Measurements from ENCODE around the gene BDKRB2.

- TF ChIP-seq CTCF (IDR thresholded peaks at IDR 0.05) (peak; percentile 98), ZFX (IDR thresholded peaks at IDR 0.05; ENCODE audit: borderline replicate concordance) (no peak)
Measured at GRCh38 chr14:96275177-96276112, 70.8 kb downstream of the BDKRB2 start.
